Hepatocyte (in vitro differentiated cells): ENCODE measurements around the gene PCNT.

Experiments used
- CTCF ChIP-seq: fragments of 200-600 bp; sonication (generic); IDR thresholded peaks from 2 replicates; pipeline ENCODE4 v1.5.1; 2016; ENCODE audit warnings: antibody characterized with exemption, mild to moderate bottlenecking; ENCODE audit not compliant: poor library complexity
- EZH2 ChIP-seq: fragments of 200-600 bp; sonication (generic); IDR thresholded peaks from 2 replicates; pipeline ENCODE4 v1.6.1; 2016; ENCODE audit warnings: antibody characterized with exemption, mild to moderate bottlenecking, borderline replicate concordance
- EZH2phosphoT487 ChIP-seq: fragments of 200-600 bp; sonication (generic); IDR thresholded peaks from one replicate; pipeline ENCODE4 v1.6.1; 2018; ENCODE audit warnings: antibody characterized with exemption, mild to moderate bottlenecking, low read depth, moderate library complexity; ENCODE audit not compliant: unreplicated experiment, severe bottlenecking

- no peak for TF ChIP-seq CTCF
- TF ChIP-seq EZH2: no peak
- no peak for TF ChIP-seq EZH2phosphoT487
These were observed 70.1 kb downstream of the PCNT start for GRCh38 chr21:46393941-46394594.
